Measurements from ENCODE around the gene SETD5.
A peak's percentile ranks its signal among the peaks of the same experiment; 100 is the strongest.
"Not testable (repeated sequence)": the region's sequence is repeated elsewhere in the genome, so short reads cannot be mapped to it uniquely, and the experiment has no call there.

Gene SETD5

DNA sequence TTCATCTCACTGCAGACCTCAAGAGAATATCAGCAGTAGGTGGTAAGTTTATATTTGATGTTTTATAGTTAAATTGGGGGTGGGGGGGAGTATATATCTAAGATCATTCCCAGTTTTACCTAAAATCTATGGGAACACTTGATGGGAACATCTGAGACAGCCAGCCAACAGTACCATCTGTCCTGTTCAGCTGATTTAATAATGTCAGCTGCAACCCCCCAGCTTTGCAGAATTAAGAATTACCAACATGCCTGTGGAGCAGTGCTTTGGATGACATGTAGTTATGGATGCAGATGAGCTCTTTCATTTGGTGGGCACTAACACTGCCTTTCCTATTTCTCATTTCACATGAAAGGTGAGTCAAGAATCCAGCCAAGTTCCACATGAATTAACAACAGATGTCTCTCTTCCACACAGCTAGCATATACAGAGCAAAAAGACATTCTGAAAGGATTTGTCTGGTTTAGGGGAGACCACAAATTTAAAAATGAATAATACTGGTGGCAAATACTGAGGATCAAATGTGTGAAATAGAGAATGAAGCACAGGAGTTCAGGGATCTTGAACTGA, 76.2 kb downstream of the SETD5 start:
- no peak for DNase-seq

DNA sequence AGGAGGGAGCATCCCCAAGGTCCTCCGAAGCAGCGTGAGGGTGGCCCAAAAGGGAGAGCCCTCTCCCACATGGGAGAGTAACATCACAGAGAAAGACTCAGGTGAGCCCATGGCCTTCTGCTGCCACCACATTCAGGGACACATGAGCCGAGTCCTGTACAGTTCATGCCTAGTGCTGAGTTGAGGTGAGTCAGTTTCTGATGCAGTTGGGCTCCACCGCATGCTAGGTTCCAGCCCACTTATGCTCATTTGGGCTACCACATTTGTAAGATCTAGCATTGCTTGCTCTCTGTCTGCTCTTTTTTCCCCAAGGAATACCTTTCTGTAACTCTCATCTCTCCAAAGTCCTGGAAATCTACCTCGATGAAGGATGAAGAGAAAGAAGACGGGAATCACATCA, 77.1 kb downstream of the SETD5 start:
- DNase-seq: no peak

DNA sequence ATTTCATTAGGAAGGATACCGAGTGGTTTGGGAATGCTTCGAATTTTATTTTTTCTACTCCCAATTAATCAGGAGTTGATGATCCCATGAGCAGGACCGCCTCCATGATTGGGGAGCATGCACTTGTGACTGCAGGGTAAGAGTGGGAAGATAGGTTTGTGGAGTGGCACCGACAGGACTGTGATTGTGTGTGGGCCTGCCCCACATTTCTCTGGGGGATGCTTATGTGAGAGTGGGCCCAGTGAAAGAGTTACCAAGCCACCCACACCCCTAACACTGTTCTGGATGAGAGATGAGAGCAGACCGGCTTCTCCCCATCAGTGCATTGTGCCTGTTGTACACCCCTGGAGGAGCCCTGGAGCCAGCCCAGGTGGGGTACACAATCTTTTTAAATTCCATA, 79.5 kb downstream of the SETD5 start:
- DNase-seq: no peak

DNA sequence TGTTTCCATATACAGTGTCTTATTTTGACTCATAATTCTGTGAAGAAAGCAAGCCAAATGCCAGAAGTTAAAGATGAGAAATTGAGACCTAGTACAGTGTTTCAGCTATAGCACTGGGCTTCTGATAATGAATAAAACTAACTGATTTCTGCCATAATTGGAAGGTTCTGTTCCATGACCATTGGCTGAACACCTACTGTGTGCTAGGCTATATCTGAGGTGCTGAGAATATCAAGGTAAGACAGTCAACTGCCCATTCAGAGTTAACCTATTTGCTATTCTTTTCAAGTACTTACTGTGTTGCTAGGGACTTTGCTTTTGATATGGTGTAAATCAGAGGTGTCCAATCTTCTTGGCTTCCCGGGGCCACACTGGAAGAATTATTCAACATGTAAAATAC, 82.8 kb downstream of the SETD5 start:
- no peak for DNase-seq

DNA sequence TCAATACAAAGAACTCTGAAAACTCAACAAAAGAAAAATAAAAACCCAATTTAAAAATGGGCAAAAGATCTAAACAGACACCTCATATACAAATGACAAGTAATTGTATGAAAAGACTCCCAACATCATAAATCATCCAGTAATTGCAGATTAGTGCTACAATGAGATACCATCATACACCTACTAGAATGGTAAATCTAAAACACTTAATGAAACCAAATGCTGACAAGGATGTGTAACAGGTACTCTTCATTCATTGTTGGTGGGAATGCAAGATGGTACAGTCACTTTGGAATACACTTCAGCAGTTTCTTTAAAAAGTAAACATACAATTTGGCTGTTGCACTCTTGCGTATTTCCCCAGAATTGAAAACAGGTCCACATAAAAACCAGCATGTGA, 87.8 kb downstream of the SETD5 start:
- no peak for DNase-seq

DNA sequence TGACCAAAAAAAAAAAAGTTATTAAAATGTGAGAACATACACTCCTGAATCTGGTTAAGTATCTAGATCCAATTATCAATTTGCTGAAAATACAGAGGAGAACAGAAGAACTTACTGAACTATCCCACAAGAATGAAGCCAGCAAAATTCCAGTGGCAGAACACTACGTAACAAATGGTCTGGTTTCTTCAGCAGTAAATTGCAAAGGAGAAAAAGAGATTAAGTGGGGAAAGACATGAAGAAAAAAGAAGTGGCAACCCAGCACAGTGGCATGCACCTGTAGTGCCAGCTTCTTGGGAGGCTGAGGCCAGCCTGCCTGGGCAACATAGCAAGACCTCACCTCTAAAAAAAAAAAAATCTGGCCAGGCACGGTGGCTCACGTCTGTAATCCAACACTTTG, 94.1 kb downstream of the SETD5 start:
- DNase-seq: no peak

DNA sequence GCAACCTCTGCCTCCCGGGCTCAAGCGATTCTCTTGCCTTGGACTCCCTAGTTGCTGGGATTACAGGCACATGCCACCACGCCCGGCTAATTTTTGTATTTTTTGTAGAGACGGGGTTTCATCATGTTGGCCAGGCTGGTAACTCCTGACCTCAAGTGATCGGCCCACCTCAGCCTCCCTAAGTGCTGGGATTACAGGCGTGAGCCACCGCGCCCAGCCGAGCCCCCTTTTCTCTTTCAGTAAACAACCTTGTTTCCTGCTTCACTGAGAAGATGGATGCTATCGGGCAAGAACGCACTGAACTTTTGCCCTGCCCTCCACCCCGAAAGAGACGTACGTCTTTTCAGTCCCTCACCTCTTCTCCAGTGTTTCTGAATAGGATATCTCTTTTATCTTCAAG, 96.6 kb downstream of the SETD5 start:
- not testable (repeated sequence) for DNase-seq

DNA sequence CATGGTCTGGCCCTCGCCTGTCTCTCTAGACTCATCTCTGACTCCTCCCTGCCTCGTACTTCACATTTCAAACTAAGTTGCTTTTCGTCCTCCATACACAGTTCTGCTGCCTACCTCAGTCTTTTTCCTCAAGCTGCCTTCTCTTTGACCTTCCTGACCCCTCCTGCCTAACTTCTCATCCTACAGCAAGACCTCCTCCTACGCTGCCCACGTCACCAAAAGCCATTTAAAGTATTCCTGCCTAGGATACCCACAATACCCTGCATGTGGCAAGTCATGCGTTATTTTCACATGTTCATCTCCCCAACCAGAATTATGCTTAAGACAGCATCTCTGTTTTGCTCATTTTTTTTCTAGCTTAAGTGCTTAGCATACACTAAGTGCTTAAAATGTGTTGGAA, 99.5 kb downstream of the SETD5 start:
- no peak for DNase-seq

DNA sequence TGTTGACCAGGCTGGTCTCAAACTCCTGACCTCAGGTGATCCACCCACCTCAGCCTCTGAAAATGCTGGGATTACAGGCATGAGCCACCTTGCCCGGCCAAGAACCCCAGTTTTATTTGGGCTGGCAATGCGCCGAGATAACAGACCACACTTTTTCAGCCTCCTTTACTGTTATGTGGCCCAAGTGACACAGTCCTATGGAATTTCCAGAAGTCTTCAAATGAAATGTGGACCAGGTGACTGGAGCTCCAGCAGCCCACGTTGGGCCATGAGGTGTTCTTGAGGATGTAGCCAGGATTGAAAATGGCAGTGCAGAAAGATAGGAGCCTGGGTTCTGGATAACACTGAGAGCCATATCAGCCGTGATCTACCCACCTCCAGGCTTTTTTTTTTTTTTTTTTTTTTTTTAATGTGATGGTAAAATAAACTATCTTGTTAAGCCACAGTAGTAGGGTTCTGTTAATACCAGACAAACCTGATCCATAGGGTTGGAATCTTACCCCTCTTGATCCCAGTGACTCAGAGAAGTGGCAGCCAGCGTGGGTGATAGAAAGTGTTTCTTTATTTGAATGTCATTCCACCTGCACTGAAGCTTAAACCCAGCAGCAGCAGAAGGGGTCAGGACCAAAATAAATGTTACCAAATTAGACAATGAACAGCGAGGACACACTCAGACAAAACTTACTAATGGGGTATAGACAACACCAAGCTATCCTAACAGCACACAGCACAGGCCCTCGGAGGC, 100.6 kb downstream of the SETD5 start:
- no peak for DNase-seq

DNA sequence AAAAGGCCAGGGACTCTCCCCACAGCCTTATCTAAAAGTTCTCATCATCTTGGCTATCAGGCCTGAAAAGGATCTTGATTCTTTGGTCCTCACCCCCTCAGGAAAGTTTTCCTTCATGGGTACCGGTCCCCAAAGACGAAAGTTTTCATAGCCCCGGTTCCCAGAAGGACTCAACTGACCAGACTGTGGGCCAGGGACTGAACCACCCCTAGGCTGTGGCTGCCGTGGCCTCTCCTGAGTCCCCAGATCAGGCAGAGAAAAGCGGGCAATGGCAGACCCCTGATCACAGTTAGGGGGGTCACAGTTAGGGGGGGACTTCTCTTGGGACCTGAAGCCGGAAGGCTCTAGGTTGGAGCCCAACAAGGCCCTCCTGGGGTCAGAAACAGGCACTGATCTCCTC, 101.4 kb downstream of the SETD5 start:
- no peak for DNase-seq

DNA sequence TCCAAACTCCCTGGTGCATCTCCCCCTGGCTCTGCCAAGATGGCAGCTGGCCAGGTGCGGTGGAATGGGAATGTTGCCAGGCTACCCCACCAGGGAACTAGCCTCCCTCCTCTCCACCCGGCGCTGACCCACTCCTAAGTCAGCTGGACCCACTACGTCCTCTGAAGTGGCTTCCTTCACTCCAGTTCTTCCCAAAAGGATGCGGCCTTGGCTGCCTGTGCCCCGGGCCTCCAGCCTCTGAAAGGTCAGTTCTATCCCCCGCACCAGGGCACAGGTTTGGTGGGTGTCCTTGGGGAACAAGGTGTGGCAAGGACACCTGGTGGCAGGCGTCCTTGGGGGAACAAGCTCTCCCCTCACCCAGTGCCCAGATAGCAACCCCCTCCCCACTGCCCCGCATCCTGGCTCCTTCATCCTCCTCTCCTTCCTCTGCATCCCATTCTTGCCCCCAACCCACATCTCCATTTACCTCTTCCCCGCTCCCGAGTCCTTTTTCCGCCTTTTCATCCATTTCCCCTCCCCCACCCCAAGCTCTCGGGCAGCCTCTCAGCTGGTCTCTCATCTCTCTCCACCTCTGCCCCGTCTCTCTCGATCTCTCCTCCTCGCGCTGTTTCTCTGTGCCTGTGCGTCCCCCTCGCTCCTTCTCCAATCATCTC, 102.2 kb downstream of the SETD5 start:
- DNase-seq: no peak

DNA sequence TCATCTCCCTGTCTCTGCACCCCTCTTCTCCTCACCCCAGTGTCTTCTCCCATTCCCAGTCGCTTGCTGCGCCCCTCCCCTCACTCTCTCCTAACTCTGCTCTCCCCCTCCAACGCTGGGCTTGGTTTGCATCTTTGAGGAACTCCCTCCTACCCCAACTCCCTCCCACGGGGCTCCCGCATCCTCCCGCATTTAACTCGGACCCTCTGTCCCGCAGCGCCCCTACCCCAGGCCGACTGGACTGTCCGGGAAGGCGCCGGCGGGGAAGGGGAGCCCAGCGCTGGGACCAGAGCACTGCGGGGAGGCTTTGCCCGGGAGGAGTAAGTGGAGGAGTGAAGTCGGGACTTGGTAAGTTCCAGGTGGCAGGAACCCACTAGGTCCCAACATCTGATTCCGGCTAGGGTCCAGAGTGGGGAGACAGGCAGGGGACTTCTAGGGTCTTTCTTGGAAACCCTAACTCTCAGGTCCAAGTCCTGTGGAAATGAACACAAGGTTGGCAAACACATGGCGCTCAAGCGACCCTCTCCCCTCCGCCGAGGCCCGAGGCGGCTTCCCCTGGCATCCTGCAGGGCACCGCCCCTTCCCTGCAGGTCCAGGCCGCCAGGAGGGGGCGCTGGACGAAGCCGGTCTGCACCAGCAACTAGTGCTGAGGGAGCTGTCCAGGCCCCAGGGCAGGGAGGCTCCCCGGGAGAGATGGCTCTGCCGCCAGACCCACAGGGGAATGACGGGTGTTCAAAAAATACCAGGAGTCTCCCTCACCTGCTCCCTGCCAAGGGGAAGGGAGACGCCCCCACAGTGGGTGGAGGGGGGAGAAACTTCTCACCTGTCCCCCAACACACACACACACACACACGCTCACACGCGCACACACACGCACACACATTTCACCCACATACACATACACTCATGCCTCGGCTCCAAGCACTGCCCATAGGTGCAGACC, 103.0 kb downstream of the SETD5 start:
- DNase-seq: peak; percentile 78 to 82

DNA sequence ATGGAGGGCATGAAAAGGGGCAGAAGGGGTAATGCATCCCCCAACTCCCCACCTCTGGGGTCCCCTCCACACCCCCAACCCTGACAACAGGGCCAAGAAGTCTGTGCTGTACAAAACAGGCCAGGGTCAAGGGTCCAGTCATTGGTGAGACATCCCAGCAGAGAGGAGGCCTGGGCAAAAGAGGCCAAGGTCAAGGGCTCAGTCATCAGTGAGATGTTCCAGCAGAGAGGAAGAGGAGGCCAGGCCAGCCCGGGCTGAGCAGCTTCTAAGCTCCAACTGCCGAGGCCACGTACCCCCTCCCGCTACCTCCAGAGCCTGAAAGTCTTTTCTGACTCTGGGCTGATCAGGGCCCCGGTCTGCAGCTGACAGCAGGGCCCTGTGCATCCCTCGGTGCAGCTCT, 103.8 kb downstream of the SETD5 start:
- no peak for DNase-seq

DNA sequence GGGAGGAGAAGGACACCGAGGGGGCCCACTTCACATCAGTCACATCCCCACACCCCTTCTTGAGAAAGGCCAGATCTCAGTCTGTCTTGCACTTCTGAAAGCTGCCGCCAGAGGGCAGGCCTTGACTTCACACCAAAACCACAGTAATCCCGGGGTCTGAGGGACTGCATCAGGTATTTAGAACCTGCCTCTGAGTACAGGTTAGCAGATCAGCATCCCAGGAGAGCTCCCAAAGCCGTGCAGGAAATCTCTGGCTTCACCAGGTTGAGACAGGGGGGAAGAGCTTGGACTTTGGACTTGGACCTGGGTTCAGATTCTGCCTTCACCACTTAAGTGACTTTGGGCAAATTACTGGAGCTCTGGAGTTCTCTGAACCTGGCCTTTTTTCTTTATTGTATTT, 105.9 kb downstream of the SETD5 start:
- DNase-seq: peak; percentile 80 to 85

DNA sequence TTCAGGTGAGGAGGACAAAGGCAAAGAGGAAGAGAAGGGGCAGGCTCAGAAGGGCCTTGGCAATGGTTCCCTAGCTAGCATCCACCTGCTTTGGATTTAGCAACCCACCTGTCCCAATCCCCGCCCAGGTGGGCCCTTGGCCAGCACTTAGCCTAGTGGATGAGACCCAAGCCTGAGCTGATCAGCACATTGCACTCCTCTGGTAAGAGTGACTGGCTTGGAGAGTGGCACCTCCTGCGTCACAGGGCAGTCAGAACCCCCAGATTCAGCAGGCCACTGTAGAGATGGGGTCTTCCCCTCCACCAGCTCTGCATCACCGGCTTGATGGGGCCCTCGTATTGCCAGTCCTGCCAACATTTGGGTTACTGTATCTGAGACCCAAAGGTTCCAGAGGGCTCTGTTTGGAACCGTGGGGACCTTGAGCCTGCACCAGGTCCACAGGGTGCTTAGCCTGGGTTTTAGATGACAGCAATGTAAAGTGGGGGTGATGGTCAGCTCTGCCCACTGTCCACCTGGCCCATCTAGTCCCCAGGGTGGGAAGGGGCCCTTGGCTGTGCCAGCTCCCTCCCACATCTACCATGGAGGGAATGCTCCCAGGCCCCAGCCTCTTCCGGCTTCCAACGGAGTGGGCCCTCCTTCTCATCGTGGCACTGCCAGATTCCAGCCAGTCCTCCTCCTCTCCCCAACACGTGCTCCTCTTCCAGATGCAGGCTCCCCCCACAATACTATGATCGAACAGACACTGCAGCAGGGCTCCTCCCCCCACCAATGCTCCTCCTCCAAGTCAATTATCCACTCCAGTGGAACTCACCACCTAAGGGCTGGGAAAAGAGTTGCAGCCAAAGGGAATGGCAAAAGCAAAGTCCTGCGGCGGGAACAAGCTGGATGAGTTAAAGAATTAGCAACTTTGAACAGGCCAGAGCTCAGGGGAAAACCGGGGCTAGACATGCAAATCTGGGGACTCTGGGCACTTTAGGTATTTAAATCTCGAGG, 110.5 kb downstream of the SETD5 start:
- DNase-seq: no peak

DNA sequence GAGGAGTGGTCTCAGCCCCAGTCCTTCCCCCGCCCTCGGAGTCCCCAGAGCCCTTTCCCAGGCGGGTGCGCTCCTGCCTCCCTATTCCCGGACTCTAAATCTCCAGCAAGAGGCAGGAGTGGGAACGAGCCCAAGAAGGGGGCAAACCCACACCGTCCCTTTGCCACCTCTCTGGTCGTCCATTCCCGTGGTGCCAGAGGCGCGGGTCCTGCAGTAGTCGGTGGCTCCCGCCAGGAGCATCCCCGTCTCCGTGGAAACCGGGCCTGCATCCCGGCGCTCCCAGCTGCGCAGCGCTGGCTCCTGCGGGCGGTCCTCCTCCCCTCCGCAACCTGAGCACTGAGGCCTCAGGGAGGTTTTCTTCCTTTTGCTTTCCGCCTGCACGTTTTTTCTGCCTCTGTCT, 111.4 kb downstream of the SETD5 start:
- DNase-seq: no peak

DNA sequence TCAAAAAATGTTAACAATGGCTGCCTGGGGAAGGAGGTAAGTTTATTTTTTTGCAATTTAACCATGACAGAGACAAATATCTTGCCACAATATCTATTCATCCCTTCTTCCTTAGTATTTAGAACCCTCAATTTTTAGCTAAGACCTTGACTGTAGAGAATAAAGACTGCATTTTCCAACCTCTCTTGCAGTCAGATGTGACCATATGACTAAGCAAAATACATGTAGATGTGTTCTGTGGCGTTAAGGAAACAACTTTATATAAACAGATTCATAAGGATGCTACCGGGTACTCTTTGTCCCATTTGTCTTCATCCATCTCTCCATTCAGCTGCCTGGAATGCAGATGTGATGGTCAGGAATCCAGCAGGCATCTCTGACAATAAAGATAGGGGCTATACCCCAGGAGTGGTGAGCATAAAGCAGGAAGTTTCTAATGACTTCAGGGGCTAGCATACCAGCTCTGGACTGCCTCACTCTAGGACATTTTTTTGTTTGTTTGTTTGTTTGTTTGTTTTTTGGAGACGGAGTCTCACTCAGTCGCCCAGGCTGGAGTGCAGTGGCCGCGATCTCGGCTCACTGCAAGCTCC, 115.1 kb downstream of the SETD5 start:
- no peak for DNase-seq

DNA sequence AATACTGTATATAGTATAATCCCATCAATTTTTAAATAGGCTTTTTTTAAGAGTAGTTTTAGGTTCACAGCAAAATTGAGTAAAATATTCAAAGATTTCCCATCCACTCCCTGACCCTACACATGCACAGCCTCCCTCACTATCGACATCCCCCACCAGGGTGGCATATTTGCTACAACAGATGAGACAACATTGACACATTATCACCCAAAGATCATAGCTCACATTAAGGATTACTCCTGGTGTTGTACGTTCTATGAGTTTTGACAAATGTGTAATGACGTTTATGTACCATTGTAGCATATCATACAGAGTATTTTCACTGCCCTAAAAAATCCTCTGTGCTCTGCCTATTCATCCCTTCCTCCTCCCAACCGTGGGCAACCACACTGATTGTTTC, 116.9 kb downstream of the SETD5 start:
- no peak for DNase-seq

DNA sequence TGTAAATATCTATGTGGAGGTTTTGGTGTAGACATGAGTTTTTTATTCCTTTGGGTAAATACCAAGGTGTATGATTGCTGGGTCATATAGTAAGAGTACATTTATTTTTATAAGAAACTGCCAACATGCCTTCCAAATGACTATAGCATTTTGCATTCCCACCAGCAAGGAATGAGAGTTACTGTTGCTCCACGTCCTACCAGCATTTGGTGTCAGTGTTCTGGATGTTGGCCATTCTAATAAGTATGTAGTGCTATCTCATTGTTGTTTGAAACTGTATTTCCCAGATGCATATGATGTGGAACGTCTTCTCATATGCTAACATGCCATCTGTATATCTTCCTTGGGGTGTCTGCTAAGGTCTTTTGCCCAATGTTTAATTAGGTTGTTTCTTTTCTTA, 117.5 kb downstream of the SETD5 start:
- DNase-seq: no peak

DNA sequence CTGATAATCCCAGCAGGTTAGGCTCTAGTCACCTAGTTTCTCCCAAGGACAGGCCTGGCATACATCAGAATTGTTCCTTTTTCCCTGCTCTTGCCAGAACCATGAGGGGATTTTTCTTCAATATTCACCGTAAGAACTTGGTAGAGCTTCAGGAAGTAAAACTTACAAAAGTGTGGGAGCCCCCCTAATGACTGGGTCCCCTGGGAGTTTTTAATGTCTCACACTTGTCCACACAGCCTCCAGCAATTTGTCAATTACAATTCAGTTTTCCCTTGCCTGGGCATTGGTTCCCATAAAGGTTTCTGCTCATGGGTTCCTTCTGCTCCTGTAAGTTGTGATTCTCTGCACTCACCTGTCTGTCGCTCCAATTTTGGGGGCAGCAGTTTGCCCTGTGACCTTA, 127.7 kb downstream of the SETD5 start:
- DNase-seq: no peak
